Germinal center (tissue), 1 donor: ENCODE measurements around the gene RYR2.
"Not testable (repeated sequence)": the region's sequence is repeated elsewhere in the genome, so short reads cannot be mapped to it uniquely, and the experiment has no call there.

ENCODE experiments used
- DNase-seq: peaks from one replicate; pipeline ENCODE4 v3.0.0; 2012; ENCODE audit warnings: mixed read lengths, low spot score

RYR2 gene

DNA sequence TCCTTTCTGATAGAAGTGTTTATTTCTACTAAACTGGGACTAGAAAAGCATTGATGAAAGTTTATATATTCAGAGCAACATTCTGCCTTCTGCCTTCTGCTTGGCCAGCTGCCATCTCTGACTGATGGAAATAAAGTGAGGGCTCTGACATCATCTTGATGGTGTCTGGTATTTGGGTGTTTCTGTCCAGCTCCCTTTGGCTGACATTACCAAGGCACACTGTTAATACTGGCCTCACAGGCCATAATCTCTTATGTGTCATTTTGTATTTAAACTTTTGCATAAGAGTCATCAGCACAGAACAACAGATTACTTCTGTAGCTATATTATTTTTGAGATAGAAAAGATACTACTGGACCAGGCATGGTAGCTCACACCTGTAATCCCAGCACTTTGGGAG is 216.9 kb downstream of the RYR2 start:
- DNase-seq = no peak

DNA sequence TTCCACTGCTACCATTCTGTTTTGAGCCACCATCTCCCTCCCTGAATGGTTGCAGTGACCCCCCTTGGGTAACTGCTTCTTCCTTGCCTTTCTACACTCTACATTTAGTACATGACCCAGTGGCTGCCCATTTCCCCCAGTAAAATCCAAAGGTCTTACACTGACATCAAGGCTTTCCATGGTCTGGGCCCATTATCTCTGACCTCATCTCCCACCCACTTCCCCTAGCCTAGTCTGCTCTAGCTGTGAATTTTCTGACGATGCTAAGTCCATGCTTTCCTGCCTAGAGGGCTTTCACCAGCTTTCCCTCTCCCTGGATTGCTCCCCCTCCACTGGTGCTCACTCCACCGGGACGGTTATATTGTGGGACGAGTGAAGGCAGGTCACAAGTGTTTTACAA is 219.2 kb downstream of the RYR2 start:
- no peak for DNase-seq

DNA sequence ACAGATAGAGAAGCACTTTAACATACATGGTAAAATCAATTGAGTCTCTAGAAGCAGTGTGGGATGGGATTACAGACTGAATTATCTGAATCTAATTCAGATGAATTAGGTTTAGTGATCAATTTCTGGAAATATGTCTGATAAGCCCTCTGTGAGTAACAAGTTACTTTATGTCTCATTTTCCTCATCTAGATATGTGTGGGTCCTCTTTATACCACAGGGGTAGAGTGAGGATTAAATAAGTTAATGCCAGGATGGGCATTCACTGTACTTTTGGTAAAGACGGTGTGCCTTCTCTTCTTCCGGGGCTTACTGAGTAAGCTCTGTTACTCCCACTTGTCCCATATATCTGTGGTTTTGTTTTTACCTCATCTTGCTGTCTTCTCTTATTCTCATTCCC is 225.8 kb downstream of the RYR2 start:
- DNase-seq = no peak

DNA sequence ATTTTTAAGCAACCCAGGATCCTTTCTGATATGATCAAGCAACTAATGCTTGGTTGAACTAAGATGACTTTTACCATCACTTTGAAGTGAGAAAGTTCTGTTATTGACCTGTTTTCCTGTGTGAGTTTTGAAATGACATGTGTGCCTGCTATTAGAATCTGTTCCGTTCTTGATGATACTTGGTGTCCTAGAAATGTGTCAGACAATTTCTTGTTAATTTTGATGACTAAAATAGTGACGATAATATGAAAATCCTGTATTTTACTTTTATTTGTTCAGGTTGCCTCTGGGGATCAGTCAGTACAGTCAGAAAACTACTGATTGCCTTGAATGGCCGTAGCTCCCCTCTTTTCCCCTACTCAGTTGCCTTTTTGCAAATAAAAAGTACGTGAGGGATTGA is 228.0 kb downstream of the RYR2 start:
- no peak for DNase-seq

DNA sequence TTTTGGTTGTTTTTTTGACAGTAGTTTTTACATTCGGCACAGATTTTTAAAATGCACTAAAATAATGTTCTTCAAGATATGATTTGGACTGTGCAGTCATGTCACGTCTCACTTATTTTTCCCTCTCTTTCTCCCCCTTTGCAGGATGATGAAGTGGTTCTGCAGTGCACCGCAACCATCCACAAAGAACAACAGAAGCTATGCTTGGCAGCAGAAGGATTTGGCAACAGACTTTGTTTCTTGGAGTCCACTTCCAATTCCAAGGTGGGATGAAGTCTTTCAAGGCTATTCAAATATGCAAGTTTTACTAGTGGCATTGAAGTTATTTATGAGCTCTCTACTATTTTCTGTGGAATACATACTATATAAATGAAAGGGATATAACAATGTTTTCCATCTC is 228.4 kb downstream of the RYR2 start:
- no peak for DNase-seq

DNA sequence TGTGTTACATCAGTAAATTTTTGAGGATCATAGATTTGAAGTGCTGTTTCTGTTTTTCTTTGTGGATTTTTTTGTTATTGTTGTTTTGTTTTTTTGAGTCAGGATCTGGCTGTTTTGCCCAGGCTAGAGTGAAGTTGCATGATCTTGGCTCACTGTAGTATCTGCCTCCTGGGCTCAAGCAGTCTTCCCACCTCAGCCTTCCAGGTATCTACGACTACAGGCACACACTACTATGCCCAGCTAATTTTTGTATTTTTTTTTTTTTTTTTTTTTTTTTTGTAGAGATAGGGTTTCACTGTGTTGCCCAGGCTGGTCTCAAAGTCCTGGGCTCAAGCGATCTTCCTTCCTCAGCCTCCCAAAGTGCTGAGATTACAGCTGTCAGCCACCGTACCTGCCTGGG is 236.0 kb downstream of the RYR2 start:
- not testable (repeated sequence) for DNase-seq

DNA sequence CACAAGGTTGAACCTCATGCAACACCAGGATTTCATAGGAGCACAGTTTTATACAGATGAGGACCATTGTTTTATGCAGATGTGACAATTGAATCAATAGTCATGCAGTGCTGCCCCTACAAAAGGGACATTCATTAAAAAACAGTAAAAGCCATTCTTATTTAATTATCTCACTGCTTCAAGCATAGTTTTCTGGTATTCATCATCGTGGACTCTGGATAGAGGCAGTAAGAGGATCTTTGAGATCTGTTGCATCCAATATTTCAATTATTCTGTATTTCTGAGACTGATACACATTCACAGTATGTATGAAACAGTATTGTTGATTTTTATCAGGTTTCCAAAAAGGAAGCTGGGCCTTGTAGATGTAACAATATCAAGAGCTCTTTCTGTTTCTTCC is 237.6 kb downstream of the RYR2 start:
- no peak for DNase-seq

DNA sequence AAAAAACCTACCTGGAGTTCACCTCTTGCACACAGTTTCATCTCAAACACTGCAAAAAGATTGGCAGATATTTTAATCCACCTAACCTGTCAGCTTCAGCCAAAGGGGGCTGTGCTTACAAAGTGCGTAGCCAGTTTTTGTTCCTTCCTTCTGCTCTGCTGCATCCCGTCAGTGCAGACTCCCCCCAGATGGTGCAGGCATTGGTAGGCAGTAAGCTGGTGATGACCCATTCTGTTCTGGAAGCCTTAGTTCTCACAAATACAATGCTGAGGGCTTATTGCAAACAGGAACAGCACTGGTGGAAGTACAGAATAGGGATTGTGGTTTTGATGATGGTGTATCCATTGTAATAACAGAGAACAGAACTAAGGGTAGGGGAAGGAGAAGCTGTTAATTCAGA is 239.5 kb downstream of the RYR2 start:
- no peak for DNase-seq

DNA sequence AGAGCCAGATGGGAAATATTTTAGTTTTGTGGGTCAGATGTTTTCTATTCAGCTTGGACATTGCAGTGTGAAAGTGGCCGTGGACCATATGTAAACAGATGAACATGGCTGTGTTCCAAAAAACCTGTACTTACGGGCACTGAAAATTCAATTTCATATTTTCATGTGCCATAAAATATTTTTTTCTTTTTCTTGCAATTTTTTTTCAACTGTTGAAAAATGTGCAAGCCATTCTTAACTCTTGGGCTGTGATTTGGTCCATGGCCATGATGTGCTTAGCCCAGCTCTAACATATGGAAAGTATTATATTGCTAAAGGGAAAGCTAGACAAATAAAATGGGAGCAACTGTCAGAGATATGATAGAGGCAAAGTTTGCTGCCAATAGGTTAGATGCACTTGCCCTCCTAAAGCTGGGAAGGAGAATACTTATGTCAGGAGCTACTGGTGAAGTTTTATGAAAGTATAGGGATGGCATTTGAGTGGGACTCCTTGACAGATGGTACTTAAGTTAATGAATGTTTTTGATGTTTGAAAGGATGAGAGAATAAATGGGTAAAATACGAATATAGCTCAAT is 240.3 kb downstream of the RYR2 start:
- no peak for DNase-seq

DNA sequence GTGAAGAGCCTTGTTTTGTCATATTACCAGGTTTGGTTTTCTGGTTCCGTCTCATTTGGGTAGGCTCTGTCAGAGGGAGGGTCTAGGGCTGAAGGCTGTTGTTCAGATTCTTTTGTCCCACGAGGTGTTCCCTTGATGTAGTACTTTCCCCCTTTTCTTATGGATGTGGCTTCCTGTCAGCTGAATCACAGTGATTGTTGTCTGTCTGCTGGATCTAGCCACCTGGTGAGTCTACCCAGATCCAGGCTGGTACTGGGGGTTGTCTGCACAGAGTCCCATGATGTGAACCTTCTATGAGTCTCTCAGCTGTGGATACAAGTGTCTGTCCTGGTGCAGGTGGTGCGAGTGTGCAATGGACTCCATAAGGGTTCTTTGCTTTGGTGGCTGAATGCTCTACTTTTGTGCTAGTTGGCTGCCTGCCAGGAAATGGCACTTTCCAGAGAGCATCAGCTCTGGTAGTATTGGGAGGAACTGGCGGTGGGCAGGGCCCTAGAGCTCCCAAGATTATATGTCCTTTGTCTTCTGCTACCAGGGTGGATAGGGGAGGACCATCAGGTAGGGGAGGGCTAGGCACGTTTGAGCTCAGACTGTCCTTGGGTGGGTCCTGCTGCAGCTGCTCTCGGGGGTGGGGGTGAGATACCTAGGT is 246.0 kb downstream of the RYR2 start:
- no peak for DNase-seq

DNA sequence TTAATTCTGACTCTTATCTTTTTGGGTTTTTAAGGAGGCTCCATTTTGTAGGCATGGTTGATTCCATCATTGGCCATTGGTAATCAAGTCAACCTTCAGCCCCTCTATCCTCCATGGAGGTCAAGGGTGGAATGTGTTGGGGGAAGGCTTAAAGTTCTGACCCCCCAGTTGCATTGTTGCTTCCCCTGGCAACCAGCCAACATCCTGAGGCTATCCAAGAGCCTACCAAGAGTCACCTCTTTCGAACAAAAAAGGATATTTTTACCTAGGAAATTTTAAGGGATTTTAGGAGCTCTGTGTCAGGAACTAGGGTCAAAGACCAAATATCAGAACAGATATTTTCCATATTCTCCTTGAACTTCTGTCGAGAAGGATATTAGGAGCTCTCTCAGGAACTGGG is 251.8 kb downstream of the RYR2 start:
- DNase-seq = no peak

DNA sequence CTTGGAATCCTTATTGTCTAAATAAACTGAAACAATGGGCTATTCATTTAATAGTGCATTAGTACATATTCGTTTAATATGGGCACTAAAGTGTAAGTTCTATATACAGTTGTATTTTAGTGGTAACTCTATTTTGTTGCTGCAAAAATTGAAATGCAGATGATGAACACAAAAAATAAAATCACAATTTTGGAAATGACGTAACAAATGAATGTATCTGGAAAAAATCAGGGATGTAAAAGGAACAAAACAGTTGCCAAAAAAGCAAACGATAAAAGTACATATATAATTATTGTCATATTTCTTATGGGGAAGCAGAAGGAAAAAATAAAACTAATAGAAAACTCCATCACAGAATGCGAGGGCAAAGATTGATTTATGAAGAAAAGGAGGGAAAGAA is 254.9 kb downstream of the RYR2 start:
- no peak for DNase-seq

DNA sequence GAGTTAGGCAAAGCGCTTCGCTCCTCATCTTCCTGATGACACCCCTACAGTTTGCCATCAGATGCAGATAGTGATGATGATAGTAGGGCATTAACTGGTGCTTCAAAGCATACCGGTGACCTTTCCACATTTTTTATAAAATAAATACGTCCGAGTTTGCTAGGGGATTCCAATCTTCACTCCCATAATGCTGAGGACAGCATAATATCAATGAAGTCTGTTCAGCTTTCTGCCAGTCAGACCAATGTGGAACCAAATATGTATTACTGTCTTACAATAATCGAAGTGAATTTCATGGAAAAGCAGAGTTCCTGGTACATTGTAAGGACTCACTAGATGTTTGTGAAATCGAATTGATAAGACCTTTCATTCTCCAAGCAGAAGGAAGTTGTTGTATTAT is 258.7 kb downstream of the RYR2 start:
- no peak for DNase-seq

DNA sequence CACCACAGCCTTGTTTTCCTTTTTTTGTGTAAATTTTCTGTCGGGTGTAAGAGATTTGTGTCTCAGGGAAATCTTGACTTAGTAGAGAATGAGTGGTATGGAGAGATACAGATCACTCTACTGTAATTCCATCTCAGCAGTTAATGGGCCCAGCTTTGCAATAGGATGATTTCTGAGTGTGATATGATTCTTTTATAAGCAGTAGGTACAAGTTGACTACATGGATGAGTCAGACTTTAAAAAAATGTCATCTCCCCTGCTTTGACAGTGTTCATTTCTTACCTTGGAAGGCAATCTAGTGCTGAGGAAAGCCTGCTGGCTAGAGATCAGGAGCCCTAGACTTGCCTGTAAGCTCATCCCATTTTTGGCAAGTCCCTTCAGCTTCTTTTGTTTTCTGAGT is 261.9 kb downstream of the RYR2 start:
- no peak for DNase-seq

DNA sequence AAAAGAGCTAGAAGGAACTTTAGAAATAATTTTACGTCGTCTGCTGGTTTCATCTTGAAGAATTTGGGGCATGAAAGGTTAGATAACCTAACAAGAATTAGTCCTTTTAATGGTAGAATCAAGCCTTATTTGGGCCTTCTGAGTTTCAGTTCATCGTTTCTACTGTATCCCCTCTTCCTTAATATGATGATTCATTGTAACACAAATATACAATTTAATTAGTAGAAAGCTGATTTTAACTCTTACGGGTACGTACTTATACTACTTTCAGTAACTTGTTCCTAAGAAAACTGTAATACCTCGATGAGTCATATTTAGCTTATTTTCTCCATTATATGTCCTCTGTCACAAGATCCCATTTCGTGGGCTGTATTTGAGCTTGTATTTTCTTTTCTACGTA is 264.7 kb downstream of the RYR2 start:
- no peak for DNase-seq

DNA sequence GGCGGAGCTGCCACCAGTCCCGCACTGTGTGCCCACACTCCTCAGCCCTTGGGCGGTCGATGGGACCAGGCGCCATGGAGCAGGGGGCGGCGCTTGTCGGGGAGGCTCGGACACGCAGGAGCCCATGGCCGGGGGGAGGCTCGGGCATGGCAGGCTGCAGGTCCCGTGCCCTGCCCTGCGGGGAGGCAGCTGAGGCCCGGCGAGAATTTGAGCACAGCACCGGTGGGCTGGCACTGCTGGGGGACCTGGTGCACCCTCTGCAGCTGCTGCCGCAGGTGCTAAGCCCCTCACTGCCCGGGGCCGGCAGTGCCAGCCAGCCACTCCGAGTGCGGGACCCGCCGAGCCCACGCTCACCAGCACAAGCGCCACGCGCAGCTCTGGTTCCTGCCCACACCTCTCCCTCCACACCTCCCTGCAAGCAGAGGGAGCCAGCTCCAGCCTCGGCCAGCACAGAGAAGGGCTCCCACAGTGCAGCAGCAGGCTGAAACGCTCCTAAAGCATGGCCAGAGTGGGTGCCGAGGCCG is 267.7 kb downstream of the RYR2 start:
- no peak for DNase-seq

DNA sequence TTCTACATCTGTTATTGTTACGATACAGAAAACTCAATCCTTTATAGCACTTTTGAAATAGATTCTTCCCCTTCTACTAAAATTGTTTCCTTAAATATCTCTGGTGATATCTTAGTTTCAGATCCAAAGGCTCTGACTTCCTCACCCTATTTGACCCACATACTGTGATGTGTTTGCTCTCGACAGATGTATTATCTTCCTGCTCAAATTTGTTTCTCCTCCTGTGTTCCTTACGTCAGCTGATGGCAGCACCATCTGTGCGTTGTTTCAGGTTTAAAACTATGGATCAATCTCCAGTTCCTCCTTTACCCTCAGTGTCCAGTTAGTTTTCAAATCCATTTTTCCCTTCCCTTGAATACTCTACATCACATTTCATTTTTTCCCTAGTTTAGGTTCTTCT is 274.4 kb downstream of the RYR2 start:
- no peak for DNase-seq

DNA sequence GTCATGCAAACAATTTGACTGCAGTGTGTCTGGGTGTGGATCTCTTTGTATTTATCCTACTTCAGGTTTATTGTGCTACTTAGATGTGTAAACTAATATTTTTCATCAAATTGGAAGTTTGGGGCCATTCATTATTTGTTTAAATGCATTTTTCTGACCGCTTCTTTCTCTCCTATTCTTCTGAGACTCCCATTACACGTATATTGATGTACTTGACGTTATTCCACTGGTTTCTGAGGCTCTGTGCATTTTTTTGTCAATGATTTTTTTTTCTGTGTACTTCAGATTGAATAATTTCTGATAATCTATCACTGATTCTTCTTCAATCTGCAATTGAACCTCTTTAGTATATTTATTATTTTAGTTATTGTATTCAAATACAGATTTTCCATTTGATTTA is 276.8 kb downstream of the RYR2 start:
- no peak for DNase-seq

DNA sequence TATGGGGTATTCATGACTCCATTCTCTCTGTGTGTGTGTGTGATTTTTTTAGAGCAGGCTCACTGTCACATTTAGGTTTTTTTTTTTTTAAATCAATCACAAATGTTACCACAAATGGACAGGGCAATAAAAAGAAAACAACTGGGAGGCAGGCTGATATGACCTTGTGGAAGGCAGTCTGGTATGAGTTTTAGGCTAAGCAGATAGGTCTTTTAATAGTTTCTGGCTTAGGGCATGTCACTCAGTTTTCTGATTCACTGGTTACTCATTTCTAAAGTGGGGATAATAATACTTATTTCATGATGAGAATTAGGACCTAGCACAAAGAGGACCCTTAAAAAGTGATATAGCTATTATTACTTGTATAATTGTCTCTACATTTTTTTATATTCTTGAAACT is 278.9 kb downstream of the RYR2 start:
- no peak for DNase-seq

DNA sequence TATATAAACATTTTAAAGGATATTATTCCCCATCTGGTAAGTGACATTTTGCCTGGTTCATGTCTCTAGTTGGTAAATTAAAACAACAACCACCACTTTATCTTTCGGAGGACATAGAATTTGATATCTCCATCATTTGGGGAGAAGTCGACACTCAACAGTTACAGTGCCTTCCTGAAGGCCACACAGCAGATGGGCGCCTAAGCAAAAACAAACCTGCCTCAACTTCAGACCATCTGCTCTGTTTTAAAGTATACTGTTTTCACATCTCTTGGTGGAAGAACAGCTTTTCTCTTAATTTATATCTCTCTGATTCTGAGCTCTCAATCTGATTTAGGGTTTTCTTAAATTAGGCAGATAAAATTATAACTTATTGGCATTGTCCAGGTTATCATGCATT is 282.2 kb downstream of the RYR2 start:
- DNase-seq = no peak

DNA sequence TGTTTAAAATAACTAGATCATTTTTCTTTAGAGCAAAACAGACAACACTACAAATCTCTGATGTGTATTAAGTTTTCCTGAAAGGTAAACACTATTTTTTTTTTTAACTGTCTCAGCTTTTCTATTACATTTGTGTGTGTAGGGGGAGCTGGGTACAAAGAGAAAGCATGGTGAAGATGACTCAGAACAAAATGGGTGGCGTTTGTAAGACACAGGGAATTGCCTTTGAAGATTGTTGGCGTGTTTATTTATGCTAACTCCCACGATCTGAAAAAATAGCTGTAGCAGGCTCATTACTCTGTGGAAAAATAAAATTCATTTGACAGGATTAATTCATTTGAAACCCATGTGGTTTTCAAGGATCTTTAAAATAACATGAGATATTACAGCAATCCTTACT is 285.1 kb downstream of the RYR2 start:
- no peak for DNase-seq

DNA sequence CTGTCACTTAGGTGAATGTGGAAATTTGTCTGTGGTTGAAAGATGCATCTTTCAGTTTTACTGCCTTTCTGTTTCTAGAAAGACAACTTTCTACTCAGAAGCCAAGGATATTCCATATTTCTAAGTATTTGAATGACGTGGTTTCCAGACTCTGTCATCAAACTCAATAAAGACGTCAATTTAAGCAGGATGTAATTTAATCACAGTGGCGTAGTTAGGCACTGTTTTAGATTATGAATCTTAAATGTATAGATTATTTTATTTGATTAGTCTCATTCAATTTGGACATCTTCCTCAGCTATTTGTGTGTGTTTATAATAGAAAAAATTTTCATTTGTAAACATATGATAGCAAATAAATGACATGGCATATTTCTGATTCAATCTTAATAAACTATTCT is 298.9 kb downstream of the RYR2 start:
- DNase-seq = no peak

DNA sequence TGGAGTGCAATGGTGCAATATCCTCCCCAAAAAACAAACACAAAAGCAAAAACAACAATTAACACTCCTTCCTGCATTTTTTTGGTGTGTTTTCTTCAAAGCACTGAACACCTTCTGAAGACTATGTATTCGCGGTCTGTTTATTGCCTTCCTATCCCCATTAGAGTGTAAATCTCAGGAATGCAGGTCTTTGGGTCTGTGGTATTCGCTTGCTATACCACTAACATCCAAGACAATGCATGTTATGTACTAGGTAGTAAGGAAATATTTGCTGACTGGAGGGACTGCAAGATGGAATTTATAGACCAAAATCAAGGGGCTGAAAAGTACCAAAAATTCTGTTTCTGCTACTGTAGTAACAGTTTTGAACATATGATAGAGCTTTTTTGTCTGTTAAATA is 299.4 kb downstream of the RYR2 start:
- no peak for DNase-seq

DNA sequence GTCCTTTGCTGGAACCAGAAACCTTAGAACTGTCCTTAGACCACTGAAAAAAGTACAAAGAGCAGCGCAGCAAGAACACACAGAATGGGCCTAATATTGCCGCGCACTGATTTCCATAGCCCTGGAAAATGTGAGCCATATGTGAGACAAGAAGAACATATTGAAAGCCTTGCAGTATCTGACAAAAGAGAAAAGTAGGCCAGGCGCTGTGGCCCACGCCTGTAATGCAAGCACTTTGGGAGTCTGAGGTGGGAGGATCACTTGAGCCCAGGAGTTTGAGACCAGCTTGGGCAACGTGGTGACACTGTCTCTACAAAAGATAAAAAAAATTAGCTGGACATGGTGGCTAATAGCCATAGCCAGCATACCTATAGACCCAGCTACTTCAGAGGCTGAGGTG is 300.7 kb downstream of the RYR2 start:
- DNase-seq = no peak
